IPS DF 6.9 (cell line): ENCODE results near the gene SH2D4B.

Experiments used
- DNase-seq: peaks from one replicate; pipeline ENCODE4 v3.0.0-alpha.2; 2013; ENCODE audit warnings: low read depth, low spot score
- H3K27ac ChIP-seq: one replicate; pipeline ENCODE4 v1.5.1; 2013; ENCODE audit warnings: low read length, control low read depth
- H3K27me3 ChIP-seq: 2 replicates; pipeline ENCODE4 v1.6.1; 2013; ENCODE audit warnings: mild to moderate bottlenecking, low read length; ENCODE audit not compliant: control insufficient read depth, insufficient read depth
- H3K36me3 ChIP-seq: 2 replicates; pipeline ENCODE4 v1.6.1; 2013; ENCODE audit warnings: low read length; ENCODE audit not compliant: control insufficient read depth, insufficient read depth
- H3K4me1 ChIP-seq: 2 replicates; pipeline ENCODE4 v1.6.1; 2013; ENCODE audit warnings: low read length; ENCODE audit not compliant: control insufficient read depth, insufficient read depth
- H3K4me3 ChIP-seq: 2 replicates; pipeline ENCODE4 v1.5.1; 2013; ENCODE audit warnings: mild to moderate bottlenecking, low read length
- H3K9me3 ChIP-seq: 2 replicates; pipeline ENCODE4 v1.6.1; 2013; ENCODE audit warnings: low read length, inconsistent platforms; ENCODE audit not compliant: control insufficient read depth, insufficient read depth
- WGBS: extraction: QIAGEN DNeasy Blood & Tissue Kit; methylation state at CpG from one replicate; pipeline ENCODE4 v1.1.7; 2013; ENCODE audit warnings: mixed read lengths, missing lambda C conversion rate; ENCODE audit not compliant: insufficient read length, insufficient coverage; 5-methylcytosine and 5-hydroxymethylcytosine counted together

The SH2D4B gene

DNA sequence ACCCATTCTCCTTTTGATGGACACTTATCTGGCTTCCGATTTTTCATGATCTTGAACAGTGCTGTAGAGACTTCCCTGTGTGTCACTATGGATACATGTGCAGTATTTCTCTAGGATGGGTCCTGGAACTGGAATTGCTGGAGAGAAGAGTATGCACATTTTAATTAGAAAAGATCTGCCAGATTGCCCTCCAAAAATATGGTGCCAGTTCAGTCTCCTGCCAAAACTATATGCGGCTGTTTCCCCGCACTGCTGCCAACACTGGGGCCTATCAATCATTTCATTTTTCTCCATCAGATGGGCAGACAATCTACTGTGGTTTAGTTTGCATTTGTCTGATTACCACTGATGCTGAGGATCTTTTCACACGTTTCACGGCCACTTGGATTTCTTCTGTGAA is 105.0 kb downstream of the SH2D4B start:
- Histone ChIP-seq H3K36me3 (no peaks in the 10 kb centered on the region), H3K27me3 (no peaks in the 10 kb centered on the region), H3K27ac (no peak overlapping the region), H3K9me3 (no peaks in the 10 kb centered on the region), H3K4me1 (no peaks in the 10 kb centered on the region), H3K4me3 (no peak overlapping the region)
- no CpG with 5 or more reads among the region's 5 CpGs for WGBS
- no peak for DNase-seq

DNA sequence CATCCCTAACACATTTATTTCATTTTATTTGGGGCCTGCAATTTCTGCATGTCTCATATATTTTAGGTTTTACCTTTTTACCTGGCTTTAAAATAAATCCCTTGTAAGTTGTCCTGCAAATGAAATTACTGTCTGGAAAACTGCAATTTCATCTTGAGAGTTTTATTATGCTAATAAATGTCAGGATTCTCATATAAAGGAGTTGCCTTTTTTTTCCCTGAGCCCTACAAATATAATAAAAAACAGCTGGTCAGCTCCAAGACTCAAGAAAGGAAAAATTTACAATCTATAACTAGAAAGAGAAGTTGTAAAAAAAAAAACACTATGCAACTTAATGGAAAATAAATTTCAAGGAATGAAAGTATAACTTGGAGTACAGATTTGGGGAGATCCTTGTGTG is 108.7 kb downstream of the SH2D4B start:
- H3K4me1 ChIP-seq, result no peaks in the 10 kb centered on the region
- no peak overlapping the region for H3K27ac ChIP-seq
- no peak overlapping the region for H3K4me3 ChIP-seq
- no peak for DNase-seq
- no peaks in the 10 kb centered on the region for H3K27me3 ChIP-seq
- no peaks in the 10 kb centered on the region for H3K9me3 ChIP-seq
- no peaks in the 10 kb centered on the region for H3K36me3 ChIP-seq

DNA sequence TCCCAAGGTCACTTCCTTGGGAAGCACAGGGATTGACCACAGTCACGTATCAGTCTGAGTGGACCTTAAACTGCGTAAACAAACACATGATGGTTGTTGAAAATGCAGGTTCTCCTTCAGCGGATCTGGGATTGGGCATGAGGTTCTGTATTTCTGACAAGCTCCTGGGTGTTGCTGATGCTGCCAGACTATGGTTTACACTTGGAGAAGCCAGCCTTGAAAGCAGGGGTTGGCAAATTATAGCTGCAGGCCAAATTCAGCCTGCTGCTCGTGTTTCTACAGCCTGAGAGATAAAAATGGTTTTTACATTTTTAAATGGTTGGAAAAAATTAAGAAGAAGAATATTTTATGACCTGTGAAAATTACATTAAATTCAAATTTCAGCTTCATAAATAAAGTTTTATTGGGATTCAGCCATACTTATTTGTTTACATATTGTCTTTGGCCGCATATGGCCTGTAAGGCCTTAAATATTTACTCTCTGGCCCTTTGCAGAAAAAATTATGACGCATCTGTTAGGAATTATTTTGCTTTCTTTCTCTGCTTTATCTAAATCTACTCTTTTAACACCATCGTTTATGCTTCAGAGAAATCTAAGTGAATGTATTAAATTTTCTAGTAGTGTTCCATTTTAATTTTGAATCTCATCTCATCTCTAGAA is 109.6 kb downstream of the SH2D4B start:
- no CpG with 5 or more reads among the region's 7 CpGs for WGBS
- no peak for DNase-seq
- Histone ChIP-seq H3K27me3 (no peaks in the 10 kb centered on the region), H3K9me3 (no peaks in the 10 kb centered on the region), H3K4me3 (no peak overlapping the region), H3K27ac (no peak overlapping the region), H3K36me3 (no peaks in the 10 kb centered on the region), H3K4me1 (no peaks in the 10 kb centered on the region)

DNA sequence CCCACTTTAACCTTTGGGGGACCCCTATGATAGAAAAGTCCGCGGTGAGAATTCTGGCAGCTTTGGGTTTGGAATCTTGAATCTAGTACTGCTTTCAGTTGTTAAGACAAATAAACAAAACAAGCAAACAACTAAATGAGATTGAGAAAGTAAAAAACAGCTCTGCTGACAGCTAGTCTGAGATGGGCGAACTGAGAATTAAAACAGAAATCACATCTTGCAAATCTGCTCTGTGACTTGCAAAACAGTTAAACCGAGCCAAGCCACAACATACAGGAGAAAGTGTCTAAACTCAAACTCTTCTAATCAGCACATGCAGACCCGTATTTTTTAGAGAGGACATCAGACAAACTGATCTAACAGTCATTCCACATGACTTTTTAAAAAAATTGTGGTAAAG is 110.4 kb downstream of the SH2D4B start:
- Histone ChIP-seq H3K27me3 (no peaks in the 10 kb centered on the region), H3K36me3 (no peaks in the 10 kb centered on the region), H3K9me3 (no peaks in the 10 kb centered on the region), H3K27ac (no peak overlapping the region), H3K4me3 (no peak overlapping the region), H3K4me1 (no peaks in the 10 kb centered on the region)
- WGBS, result no CpG with 5 or more reads among the region's 5 CpGs
- no peak for DNase-seq

DNA sequence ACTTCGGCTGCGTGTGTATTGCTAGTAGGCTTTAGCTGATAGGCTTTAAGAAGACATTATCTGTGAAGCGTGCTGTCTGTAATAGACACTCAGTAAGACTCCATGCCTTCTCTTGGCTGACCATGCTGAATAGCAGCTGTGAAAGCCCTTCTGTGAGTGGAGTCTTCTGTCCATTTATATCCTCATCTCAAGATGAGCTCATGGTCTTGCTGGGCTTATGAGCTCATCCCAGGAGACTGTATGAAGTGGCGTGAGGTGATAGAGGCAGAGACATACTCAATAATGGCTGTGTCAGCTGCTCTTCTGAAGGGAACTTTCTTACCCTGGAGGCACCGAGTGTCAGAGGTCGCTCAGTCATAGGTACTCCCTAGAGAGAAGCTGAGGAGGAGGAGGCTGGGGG is 111.5 kb downstream of the SH2D4B start:
- Histone ChIP-seq H3K4me1 (no peaks in the 10 kb centered on the region), H3K4me3 (no peak overlapping the region), H3K9me3 (no peaks in the 10 kb centered on the region), H3K27ac (no peak overlapping the region), H3K27me3 (no peaks in the 10 kb centered on the region), H3K36me3 (no peaks in the 10 kb centered on the region)
- no peak for DNase-seq
- no CpG with 5 or more reads among the region's 6 CpGs for WGBS

DNA sequence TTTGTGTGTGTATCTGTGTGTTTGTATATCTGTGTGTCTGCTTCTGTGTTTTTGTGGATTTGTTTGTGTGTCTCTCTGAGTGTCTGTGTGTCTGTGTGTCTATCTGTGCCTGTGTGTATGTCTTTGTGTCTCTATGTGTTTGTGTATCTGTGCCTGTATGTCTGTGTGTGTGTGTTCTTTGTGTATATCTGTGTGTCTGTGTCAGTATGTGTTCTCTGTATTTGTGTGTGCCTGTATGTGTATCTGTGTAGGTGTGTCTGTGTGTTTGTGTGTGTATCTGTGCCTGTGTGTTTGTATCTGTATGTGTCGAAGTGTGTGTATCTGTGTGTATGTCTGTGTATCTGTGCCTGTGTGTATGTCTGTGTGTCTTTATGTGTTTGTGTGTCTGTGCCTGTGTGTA is 118.2 kb downstream of the SH2D4B start:
- DNase-seq, result no peak
- Histone ChIP-seq H3K36me3 (no peaks in the 10 kb centered on the region), H3K27me3 (no peaks in the 10 kb centered on the region), H3K27ac (no peak overlapping the region), H3K4me3 (no peak overlapping the region), H3K9me3 (no peaks in the 10 kb centered on the region), H3K4me1 (no peaks in the 10 kb centered on the region)
- no CpG with 5 or more reads among the region's 1 CpG for WGBS

DNA sequence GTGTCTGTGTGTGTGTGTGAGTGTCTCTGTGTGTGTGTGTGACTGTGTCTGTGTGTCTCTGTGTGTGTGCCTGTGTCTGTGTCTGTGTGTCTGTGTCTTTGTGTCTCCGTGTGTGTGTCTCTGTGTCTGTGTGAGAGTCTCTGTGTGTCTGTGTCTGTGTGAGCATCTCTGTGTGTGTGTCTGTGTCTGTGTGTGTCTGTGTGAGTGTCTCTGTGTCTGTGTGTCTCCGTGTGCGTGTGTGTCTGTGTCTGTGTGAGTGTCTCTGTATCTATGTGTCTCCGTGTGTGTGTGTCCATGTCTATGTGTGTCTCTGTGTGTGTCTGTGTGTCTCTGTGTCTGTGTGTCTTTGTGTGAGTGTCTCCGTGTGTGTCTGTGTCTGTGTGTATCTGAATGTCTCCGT is 120.4 kb downstream of the SH2D4B start:
- no CpG with 5 or more reads among the region's 6 CpGs for WGBS
- H3K9me3 ChIP-seq, result no peaks in the 10 kb centered on the region
- H3K4me1 ChIP-seq, result no peaks in the 10 kb centered on the region

DNA sequence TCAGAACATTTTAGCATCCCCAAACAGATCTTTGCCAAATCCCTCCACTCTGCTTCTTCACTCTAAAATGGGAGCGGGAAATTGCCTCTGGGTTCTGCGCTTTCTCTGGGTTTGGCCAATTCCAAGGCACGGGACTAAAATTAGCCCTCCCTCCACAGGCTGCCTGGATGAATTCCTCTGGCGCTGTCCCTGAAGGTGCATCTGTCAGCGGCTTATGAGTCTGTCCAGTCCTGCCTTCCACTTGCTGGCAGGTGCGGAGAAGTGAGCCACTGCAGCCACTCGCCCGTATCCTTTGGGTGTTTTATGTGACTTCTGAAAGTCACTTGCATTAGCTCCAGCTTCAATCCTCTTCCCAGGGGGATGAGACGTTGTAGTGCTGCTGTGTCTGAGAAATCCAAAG is 121.6 kb downstream of the SH2D4B start:
- H3K9me3 ChIP-seq, result no peaks in the 10 kb centered on the region
- no peaks in the 10 kb centered on the region for H3K27me3 ChIP-seq
- no peak for DNase-seq
- H3K4me3 ChIP-seq, result no peak overlapping the region
- no peaks in the 10 kb centered on the region for H3K36me3 ChIP-seq
- WGBS, result no CpG with 5 or more reads among the region's 9 CpGs
- no peaks in the 10 kb centered on the region; the same call in 1 of the 2 replicates for H3K4me1 ChIP-seq
- H3K27ac ChIP-seq, result no peak overlapping the region

More for the DNA sequence above, 120.4 kb downstream of the SH2D4B start:
- no peaks in the 10 kb centered on the region for H3K36me3 ChIP-seq
- no peak overlapping the region for H3K4me3 ChIP-seq
- DNase-seq, result no peak
- H3K27ac ChIP-seq, result no peak overlapping the region
- no peaks in the 10 kb centered on the region for H3K27me3 ChIP-seq

DNA sequence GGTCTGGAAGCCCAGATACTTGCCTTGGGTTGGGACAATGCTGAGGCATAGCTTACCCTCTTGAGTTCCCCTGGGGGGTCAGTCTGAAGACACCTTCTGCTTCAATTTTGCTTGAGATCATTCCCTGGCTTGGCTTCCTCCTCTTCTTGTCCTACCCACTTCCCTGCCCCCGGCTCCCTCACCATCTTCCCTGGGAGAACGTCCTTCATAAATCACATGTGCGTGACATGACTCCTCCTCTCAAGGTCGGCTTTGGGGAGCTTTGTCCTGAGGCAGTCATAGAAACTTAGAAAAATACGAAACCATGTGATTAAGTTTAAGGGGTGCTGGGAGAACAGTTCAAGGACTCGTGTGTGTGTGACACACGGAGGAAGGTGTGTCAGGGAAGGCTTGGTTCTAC is 122.6 kb downstream of the SH2D4B start:
- H3K27me3 ChIP-seq, result no peaks in the 10 kb centered on the region
- H3K9me3 ChIP-seq, result no peaks in the 10 kb centered on the region
- no peak overlapping the region for H3K4me3 ChIP-seq
- H3K36me3 ChIP-seq, result no peaks in the 10 kb centered on the region
- no peak overlapping the region for H3K27ac ChIP-seq
- no CpG with 5 or more reads among the region's 7 CpGs for WGBS
- no peak for DNase-seq
- H3K4me1 ChIP-seq, result no peaks in the 10 kb centered on the region; the same call in 1 of the 2 replicates

DNA sequence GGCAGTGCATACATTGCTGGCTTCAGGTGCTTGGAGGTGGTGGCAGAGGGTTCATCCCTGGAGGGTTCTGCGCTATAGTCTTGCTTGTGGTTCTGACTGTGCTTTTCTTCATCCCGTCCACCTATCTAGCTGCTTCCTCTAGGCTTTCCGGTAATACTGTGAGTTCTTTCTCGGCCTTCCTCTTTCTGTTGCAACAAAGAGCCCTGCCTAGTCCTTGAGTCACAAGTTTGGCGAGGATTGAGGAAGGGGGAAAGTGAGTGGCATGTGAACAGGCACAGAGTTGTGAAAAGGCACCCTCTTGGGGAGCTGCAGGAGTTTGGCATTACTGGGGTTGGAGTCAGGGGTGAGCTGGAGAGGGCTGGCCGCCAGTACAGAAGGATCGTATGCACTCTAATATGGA is 123.0 kb downstream of the SH2D4B start:
- WGBS, result no CpG with 5 or more reads among the region's 7 CpGs
- no peaks in the 10 kb centered on the region for H3K9me3 ChIP-seq
- DNase-seq, result no peak
- no peak overlapping the region for H3K4me3 ChIP-seq
- H3K27me3 ChIP-seq, result no peaks in the 10 kb centered on the region
- no peaks in the 10 kb centered on the region; the same call in 1 of the 2 replicates for H3K4me1 ChIP-seq
- H3K36me3 ChIP-seq, result no peaks in the 10 kb centered on the region
- no peak overlapping the region for H3K27ac ChIP-seq

DNA sequence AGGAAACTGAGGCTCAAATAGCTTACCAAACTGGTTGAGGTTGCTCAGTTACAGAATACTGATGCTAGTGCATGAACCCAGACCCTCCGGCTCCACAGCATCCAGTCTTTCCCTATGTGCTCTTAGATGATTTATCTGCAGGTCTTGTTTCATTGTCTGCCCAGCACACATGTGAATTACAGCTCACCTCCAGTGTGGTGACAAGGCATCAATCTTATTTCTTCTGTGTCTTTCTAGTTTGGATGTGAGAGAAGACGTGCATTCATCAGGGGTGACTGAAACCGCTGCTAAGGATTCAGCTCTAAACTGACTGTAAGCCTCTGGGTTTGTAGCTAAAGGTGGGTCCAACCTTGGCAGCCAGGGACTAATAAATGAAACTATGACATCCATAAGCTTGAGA is 123.8 kb downstream of the SH2D4B start:
- H3K36me3 ChIP-seq, result no peaks in the 10 kb centered on the region

More for the DNA sequence above, 123.8 kb downstream of the SH2D4B start:
- Histone ChIP-seq H3K4me1 (no peaks in the 10 kb centered on the region; the same call in 1 of the 2 replicates), H3K9me3 (no peaks in the 10 kb centered on the region), H3K27me3 (no peaks in the 10 kb centered on the region), H3K4me3 (no peak overlapping the region), H3K27ac (no peak overlapping the region)
- no peak for DNase-seq
- no CpG with 5 or more reads among the region's 3 CpGs for WGBS
